AG08395 (cell line): Measurements from ENCODE around the gene WDR7.

Experiments used
- DNase-seq: peaks from one replicate; pipeline ENCODE4 v3.0.0; 2012; ENCODE audit warnings: mixed read lengths, low spot score

The WDR7 gene

GRCh38 chr18:56937874-56938430 is 286.8 kb downstream of the WDR7 start:
- DNase-seq = no peak

GRCh38 chr18:56945171-56946083 is 294.3 kb downstream of the WDR7 start:
- no peak for DNase-seq

GRCh38 chr18:56947236-56947635 is 296.1 kb downstream of the WDR7 start:
- no peak for DNase-seq

DNA sequence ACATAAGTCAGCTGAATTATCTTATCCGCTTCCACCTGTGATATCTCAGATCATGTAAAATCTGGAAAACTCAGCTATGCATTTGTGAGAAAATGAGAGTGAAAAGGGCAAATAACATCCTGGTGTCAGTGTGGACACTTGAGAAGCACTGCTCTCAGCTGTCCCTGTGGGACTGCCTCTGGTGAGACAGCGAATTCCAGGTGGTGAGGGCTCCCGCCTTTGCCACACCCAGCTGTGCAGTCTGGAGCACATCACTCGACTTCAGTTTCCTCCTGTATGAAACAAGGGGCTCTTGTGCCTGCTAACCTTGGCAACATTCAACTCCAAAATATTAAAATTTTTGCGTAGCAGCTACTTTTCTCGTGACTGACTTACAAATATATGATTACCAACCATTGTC is 300.9 kb downstream of the WDR7 start:
- DNase-seq = no peak

DNA sequence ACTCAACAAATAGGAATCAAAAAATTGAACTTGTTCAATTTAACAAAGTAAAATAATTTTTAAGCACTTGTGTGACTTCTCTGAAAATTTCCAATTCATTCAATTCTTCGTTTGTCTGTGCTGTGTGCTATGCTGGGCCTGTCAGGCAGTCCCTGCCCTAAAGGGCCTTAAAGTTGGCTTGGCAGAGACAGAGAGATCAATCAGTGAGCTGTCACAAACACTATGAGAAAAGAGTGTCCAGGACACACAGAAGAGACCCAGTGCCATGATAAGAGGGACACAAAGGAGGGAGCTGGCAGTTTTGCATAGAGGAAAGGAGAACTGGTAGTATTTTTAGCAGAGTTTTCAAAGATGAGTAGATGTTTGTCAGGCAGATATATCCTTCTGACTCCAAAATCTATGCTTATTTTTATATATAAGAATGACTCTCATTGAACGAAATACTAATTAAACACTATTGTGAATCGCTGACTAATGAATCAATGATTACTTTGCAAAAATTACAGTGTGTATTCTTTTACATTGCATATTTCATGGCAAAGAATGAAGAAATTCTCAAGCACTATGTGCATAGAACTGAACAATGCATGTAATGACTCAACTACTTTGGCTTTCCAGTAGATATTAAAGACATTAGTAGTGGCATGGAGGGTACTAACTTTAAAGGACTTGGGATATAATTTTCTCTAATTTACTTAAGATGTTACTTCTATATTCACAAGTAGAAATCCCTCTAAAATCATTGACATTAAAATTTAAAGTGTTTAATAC is 302.5 kb downstream of the WDR7 start:
- no peak for DNase-seq

- DNase-seq = no peak
Observed at GRCh38 chr18:56955490-56955889, 304.3 kb downstream of the WDR7 start.

- no peak for DNase-seq
Observed at GRCh38 chr18:56959120-56959519, 308.0 kb downstream of the WDR7 start.

DNA sequence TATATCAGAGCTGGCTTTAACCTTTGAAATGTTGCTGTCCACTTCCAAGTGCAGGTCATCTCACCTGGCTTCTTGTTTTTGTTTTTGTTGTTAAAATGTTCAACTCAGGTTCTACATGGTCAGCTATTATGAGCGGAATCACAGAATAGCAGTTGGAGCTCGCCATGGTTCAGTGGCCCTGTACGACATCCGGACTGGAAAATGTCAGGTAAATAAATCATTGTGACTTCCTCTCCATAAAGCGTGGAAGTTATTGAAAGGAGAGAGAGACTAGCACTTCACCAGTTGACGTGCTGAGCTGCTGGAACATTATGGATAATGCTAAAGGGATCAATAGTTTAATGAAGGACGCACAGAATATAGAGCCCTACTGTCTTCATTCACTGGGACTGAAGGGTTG is 311.2 kb downstream of the WDR7 start:
- DNase-seq = no peak

- no peak for DNase-seq
Observed at GRCh38 chr18:56967035-56967434, 315.9 kb downstream of the WDR7 start.

DNA sequence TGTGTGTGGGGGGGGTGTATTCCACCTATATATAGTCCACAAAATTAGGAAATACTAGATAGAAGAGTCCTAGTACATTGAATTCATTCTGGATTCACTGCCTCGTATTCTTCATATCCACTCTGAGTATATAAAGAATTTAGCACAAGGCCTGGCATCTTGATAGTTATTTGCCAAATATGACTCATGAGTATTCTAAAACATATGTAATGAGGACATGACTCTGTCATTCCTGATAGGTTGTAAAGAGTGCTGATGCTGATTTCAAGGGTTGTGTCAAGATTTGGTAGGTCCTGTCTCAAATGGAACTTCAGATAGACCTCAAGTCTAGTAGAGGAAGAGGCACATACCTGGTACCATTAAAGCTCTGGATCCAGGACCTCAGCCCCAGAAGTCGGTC is 322.3 kb downstream of the WDR7 start:
- DNase-seq = no peak

- no peak for DNase-seq
Observed at GRCh38 chr18:56974141-56974540, 323.0 kb downstream of the WDR7 start.

DNA sequence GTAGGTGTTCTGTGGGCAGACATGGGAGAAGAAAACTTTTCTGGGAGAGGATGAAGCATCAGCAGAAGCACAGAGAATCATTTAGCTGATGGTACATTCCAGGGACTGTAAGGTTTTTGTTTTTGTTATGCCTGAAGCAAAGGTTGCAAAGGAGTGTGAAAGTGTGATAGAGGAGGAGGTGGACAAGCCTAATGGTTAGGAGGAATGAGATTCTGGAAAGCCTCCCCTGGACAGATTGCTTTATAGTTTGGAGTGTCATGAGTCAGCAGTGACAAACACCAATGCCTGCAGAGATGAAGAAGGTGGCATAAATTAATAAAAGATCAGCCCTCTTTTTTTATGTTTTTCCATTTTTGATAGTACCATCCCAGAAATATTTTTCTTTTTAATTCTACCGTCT is 324.1 kb downstream of the WDR7 start:
- DNase-seq = no peak

DNA sequence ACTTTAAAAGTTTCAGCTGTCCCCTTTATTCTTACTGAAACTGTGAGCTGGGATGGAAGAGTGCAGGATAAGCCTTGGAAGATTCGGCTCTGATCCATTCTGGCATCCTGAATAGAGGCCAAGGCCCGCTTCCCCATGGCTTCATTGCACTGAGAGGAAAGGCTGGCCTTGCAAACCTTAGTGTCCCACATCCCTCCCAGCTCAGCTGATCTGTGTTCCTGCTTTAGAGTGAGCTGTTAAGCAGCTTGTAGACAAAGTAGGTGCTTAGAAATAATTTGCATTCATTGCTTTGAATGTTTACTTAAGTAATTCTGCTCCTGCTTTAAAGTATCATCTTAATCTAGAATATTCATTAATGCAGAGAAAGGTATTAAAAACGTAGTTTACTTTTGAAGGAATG is 326.1 kb downstream of the WDR7 start:
- DNase-seq = no peak

DNA sequence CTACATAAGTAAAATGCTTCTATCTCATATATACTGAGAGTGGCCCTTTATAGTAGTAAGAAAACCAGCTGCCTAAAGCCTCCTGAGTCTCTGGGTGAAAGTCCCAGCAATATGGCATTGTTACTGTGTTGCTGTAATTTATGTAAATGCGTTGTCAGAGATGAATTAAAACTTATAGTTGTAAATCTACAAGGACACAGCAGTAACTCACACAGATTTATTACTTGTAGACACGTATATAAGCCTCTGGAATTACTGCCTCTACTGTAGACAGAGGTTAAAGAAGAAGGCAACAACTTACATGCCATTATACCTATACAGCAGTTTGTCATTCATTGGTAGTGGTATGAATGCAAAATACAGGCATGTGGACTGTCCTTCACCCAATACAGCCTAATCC is 326.6 kb downstream of the WDR7 start:
- no peak for DNase-seq

DNA sequence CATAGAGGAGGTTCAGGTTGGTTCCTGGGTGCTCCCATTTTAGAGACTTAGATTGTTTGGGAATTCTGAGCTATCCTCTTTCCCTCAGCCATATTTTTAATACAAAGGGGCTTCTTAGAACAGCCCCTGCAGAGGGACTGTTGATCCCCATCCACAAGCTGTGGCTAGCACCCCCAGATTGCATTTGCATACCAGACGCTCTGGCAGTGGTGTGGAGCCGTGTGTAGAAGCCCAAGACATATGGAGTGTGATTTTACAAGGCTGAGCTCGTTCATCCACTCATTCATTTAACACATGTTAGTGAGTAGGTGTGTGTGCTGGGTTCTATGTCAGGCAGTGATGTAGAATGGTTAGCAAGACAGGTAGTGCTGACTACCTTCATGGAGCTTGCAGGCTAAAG is 329.0 kb downstream of the WDR7 start:
- no peak for DNase-seq

DNA sequence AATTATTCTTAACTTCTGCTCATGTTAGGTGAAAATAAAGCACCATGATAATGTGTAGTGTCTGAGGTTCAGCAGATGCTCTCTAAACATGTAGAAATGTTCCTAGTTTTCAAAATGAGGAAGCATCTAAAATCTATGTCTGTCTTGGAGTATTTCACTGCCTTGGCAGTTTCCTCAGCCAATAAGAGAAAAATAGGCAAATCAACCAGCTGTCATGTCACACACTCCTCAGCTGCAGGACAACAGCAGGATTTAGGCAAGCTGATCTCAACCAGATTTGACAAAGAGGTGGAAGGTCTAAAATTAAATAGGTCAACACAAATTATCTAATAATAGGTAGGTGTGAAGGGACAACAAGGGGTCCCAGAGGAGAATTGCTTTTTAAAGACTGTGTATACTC is 331.6 kb downstream of the WDR7 start:
- no peak for DNase-seq

GRCh38 chr18:56983275-56983992 is 332.3 kb downstream of the WDR7 start:
- no peak for DNase-seq

GRCh38 chr18:56984731-56985130 is 333.6 kb downstream of the WDR7 start:
- DNase-seq = no peak

GRCh38 chr18:56986829-56987228 is 335.7 kb downstream of the WDR7 start:
- DNase-seq = no peak

- no peak for DNase-seq
Observed at GRCh38 chr18:56987236-56987635, 336.1 kb downstream of the WDR7 start.

DNA sequence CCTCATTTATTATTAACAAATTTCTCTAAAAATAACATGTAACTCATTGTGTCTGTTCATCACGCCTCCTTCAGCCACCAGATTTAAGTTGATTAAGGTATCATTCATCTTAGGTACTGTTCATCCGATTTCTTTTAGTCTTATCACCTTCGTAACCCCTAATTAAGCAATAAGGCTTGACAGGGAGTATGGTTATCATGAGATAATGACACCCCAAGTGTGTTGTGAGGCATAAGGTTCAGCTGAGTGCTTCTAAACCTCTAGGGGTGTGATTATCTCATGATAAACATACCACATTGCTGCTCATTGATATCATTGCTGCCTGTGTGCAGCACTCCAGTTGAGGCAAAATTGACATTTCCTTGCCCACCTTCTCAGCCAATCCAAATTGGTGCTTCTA is 336.9 kb downstream of the WDR7 start:
- no peak for DNase-seq

DNA sequence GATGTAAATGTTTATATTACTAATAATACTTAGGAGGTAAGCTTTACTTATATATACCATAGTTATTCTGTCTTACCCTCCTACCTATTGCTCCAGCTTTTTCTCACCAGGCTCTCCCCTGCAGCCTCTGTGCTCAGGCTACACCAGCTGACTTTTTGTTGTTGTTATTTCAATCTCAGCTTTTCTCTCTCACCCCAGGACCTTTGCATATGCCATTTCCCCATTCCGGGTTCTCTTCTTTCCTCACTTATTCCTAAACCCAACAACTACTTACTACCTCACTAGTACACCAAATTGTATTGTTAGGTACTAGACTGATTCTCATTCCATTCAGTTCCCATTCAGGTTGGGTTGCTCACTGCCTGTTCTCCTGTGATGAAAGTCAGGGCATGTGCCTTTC is 339.5 kb downstream of the WDR7 start:
- no peak for DNase-seq
